GM18907 (cell line): ENCODE measurements around the gene LHX3.

Experiments used
- ATAC-seq: cut with Tn5 transposase; IDR thresholded peaks from one replicate; pipeline ENCODE4 v1.9.1; 2021; ENCODE audit warnings: mild to moderate bottlenecking, moderate library complexity; ENCODE audit not compliant: unreplicated experiment

Gene LHX3

DNA sequence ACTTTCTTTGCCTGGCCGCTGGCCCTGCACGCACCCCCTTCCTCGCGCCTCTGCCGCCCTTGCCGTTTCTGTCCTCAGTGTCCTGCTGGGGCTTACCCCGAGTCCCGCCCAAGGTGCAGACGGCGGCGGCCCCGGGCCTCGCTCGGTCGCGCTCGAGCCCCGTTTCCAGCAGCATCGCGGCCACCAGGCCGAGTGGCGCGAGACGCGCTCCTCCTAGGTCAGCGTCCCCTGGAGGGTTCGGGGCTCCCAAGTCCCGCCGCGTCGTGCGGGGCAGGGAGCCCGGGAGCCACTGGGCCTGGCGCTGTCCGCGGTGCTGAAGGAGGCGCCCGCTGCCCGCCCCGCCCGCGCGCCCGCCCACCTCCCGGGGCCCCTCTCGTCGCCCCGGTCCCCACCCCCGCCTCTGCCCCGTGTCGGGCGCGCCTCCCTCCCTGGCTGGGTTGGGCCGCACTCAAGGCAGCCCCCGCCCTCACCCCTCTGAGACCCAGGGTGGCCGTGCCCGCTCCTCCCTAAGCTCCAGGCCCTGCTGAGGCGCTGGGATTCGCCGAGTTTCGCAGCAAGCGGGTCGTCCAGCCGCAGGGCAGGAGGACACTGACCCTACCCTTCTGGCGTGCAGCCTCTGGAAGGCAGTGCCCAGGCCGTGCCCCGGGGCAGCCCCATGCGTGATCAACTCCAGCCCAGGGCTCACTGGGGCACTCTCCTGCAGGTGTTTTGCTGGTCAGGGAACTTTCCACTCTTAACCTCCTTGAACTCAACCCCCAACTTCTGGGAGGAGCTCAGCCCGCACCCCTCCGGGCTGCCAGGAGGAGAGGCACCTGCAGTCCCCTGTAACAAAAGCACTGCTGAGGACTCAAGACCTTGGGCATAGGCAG, at the start of gene LHX3:
Gene LHX3, minus strand, starts transcription at position 291 of the 869 bp plus-strand sequence. Its CDS starts 116 bp downstream, at position 175.
- ATAC-seq = no peak

DNA sequence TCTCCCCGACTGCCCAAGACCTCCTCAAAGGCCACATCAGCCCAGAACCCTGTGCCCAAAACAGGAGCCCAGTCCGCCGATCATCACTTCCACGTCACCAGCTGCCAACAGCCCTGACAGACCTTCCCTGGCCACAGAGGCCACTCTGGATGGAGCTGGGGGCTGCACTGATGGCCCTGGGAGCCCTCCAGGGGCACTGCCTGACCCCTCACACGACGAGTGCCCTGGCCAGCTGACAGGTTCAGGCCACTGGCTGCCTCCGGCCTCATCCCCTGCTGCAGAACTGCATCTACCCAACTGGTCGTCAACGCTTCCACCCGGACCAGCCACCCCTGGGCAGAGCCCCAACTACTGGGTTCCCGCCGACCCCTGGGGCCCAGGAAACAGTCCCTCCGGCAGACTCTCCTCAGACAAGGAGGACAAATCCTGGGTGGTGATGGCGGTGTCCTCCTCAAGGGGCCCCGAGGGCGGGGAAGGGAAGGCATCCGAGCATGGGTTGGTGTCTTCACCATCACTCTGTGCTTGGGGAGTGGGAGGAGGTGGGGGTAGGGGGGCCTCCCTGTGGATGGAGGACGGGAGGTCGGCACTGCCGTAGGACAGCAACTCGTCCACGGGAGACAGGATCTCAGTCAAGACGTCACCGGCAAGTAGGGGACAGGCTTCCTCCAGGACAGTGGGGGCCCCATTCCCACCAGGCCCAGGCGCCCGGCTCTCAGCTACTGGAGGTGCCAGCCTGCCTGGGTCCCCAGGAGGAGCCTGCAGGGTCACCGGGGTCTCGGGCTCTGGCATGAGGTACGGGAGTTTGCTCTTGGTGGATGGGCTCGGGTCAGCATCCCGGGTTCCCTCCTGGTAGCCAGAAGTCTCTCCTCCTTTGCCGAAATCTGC, 48.6 kb upstream of the LHX3 start:
- no peak for ATAC-seq

DNA sequence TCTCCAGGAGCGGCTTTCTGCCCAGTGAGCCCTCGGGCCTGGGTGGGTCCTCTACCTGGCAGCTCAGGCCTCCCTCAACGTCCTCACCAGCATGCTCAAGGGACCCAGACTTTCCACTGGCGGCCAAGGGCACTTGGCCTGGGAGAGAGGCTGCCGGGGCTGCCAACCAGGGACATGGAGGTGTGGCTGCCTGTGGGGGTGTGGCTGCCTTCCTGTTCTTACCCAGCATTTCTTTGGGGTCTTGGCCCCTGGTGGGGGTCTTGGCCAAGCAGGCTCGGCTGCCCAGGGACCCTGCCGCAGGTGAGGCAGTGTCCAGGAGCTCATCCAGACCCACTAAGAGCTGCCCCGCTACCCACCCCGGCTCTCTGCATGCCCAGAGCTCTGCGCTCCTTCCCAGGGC, 47.9 kb upstream of the LHX3 start:
- no peak for ATAC-seq

DNA sequence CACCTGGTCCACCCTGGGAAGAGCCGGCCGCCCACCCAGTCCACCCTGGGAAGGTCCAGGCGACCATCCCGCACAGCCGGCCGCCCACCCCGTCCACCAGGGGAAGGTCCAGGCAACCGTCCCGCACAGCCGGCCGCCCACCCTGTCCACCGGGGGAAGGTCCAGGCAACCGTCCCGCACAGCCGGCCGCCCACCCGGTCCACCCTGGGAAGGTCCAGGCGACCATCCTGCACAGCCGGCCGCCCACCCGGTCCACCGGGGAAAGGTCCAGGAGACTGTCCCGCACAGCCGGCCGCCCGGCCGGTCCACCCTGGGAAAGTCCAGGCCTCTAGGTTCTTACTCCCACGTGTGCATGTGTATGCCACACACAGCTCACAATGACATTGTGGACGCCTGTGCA, 47.4 kb upstream of the LHX3 start:
- no peak for ATAC-seq

DNA sequence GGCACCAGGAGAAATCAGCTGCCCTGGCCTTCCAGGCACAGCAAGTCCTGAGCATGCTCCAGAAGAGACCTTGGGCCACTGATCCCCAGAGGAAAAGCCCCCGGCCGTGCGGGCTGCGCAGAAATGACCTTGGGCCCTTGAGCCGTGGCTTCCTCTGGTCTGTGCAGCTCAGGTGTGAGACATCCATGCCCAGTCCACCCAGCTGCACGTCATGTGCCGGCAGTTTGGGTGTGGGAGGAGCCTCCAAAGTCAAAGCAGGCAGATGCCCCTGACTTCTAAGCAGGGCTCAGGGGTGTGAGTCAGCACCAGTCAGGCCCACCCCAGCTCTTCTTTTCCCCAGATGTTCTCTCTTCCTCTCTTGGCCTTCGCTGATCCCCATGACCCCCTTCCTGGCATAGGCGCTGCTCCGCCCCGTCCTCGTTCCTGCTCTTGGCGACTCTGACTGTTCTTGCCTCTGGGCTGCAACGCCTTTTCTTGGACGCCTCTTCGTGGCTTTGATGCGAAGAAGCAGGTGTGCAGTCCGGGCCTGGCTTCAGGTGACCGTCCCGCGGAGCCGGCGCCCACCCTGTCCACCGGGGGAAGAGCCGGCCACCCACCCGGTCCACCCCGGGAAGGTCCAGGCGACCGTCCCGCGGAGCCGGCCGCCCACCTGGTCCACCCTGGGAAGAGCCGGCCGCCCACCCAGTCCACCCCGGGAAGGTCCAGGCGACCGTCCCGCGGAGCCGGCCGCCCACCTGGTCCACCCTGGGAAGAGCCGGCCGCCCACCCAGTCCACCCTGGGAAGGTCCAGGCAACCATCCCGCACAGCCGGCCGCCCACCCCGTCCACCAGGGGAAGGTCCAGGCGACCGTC, 46.6 kb upstream of the LHX3 start:
- ATAC-seq = no peak

DNA sequence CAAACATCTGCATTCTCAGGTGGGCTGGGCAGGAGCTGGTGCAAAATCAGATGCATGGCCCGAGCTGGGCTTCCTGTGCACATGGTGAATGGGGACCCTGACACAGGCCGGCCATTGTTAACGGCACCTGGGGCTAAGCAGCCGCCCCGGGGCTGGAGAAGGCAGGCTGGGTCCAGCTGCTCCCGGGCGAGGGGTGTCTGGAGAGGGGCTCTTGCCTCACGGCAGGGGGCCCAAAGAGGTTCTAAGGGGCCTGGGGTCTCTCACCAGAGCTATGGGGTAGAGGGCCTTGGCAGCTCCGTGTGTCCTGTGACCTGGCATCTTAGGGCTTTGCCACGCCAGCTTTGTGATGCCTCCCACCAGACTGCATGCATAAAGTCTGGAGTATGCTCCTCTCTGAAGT, 45.7 kb upstream of the LHX3 start:
- ATAC-seq = no peak

DNA sequence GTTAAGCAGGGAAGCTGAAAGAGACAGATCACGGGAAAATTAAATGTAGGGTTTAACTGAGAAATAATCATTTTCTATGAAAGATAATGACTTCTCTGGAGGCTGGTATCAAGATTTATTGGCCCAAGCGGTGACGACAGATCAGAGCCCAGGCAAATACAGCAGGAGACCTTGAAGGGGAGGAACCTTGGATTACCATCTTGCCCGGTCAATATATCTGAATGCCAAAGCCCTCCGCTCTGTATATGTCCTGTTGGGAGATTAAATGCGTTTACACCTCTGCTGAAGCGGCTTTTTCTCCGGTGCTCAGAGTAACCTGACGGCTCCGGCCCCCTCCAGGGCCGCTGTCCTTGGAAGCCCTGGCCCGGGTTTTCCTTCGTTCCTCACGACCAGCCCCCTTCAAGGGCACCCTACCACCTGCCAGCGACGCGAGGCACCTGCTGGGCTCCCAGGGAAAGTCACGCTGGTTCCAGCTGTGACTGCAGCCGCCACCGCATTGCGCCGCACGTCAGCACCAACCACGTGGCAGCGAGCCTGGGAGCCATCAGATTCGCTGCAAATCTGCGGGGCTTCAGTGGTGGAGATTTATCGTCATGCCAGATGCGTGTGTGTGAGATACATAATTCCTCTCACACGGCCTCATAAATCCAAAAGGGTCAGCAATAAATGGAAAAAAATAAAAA, 45.1 kb upstream of the LHX3 start:
- ATAC-seq = no peak

DNA sequence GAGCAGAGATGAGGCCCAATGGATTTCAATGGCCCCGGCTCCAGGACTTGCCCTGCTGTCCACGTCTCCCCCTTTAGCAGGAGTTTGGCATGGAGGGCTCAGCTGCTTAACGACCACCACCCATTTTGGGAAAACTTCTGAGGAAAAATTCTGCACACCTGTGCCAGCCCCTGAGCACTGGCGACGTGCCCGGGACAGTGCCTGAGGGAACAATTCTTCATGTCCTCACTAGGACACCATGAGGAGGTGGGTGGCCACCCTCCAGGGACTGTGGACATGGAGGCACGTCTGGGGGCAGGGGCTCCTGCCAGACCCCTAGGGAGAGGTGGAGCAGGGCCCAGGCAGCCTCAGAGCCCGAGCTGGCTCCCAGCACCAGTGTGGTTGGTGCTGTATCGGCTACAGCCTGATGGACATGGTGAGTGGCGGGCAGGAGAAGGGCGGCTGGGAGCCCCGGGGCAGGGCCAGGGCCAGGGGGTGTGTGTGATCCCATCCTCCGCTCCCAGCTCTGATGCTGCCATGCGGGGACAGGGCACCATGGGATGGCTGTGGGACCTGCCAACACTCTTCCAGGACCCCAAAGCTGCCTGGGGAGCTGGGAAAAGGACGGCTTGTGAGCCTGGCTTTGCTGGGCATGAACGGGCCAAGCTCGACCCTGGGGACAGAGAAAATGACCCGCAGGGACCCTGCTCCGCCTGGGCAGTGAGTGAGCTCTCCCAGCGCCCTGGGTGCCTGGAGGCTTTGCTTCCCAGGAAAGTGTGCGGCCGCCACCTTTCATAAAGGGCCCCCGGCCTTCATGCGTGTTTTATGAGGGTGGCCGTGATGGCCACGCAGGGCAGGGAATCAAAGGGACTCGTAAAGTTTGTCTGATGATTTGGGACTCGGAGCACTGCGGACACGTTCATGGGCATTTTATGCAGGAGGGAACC, 44.3 kb upstream of the LHX3 start:
- no peak for ATAC-seq

DNA sequence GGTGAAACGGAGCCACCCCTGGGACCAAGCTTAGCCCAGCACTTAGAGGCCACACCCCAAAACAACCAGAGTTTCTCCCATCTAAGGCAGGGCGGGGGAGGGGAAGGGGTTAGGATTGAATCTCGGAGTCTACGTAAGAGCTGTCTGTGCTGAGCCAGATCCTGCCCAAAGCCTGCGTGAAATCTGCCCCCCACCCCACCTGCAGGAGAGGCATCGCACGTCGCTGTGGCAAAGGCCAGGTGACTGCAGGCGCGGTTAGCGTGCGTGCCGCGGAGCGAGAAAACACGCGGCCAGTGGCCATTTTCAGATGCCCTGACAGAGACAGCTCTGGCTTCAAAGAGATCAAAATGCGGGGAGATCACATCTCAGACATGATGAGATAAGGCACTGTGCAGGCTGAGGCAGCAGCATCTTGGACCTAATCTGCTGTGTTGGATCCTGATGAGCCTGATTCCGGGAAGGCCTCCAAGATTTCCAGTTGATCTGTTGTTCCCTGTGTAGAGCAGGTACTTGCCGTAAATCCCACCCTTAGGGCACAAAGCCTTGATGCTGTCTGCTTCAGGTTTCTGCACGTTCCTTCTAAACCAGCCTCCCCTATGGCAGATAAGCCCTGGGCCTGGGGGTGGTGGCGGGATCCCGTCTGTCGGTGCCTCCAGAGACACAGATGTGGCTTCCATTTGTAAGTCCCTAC, 43.2 kb upstream of the LHX3 start:
- ATAC-seq = no peak

DNA sequence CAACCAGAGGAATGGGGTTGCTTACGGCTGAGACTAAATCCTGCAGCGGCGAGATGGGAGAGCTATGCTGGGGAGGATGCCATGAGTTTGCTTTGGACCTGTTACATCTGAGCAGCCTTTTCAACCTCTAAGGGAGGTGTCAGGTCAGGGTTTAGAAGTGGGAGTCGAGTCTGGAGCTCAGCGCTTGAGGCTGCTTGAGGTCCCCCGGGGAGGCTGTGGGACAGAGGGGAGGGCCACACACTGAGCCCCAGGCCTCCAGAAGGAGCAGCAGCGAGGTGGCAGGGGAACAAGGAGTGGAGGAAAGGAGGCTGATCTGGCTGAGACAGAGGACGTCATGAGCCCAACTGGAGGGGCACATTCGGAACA, 42.6 kb upstream of the LHX3 start:
- no peak for ATAC-seq

DNA sequence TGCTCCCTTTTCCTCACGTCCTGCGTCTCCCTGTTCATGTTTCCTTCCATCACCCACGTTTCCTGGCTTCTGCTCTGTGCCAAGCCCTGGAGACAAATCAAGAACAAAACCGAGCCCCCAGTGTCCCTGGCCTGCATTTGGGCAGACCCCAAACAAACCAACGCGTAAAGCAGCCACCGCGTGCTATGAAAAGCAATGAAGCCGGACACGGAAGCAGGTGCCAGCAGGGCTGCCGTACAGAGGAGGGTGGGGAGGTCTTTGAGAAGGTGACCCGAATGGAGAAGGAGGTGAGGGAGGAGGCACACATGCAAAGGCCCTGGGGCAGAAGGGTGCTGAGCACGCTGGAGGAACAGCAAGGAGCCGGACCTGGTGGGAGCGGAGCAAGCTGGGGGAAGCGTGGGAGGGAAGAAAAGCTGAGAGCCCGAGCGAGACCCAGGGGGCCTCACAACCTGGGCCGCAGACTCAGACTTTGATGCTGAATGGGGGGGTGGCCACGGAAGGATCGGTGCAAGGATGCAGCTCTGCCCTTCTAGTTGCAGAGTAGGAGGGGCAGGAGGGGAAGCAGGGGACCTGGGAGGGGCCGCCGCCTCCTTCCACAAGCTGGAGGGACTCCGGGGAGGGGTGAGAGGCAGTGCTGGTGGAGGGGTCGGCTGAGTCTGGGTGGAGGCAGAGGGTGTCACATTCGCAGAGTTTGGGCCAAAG, 42.1 kb upstream of the LHX3 start:
- ATAC-seq = no peak

DNA sequence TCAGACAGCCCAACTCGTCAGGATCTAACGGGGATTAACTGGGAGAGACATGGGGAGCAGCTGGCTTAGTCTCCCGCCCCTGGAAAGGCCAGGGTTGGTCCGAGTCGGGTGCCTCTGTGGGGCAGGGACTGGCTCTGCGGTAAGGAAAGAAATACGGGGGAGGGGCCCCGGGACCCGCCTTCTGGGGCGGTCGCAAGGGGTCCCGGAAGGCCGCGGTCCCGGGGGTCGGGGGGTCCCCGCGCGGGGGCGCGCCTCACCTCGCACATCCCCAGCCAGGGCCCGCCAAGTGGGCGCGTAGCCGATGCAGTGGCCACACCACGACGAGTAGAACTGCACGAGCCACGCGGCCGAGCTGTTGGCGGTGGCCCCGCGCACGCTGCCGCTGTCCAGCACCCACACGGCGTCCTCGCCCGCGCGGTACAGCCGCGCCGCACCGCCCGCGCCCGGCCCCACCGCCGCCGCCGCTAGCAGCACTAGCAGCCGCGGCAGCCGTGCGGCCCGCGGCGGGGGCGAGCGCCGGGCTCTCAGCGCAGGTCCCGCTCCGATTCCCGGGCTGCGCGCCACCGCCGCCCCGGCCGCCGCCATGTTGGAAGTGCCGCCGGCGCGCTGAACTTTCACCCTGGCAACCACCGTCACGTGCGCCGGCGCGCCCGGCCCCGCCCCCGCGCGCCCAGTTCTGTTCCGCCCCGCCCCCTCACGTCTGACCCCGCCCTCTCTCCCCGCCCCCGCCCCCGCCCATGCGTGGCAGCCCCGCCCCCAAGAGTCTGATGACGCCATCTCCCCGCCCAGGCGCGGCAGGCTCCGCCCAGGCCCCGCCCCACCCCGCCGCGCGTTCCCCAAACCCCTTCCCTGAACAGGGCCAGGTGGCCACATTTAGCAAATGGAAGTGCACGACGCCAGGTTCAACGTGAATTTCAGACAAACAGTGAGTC, 40.6 kb upstream of the LHX3 start, which contains the start of gene QSOX2:
Gene QSOX2, minus strand, starts transcription at position 594 of the 932 bp plus-strand sequence. Its CDS starts 9 bp downstream, at position 585.
- ATAC-seq = peak; percentile 48

DNA sequence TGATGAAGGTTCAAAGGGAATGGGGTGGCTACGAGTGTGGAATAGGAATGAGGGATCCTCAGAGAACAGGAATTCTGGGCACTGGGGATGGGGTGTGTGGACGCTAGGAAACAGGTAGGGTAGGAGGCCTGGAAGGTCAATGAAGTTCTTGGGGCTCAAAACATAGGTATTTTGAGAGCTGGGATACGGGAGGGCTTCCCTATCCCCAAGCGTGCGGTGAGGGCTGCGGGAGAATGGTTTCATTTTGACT, 40.0 kb upstream of the LHX3 start:
- no peak for ATAC-seq

DNA sequence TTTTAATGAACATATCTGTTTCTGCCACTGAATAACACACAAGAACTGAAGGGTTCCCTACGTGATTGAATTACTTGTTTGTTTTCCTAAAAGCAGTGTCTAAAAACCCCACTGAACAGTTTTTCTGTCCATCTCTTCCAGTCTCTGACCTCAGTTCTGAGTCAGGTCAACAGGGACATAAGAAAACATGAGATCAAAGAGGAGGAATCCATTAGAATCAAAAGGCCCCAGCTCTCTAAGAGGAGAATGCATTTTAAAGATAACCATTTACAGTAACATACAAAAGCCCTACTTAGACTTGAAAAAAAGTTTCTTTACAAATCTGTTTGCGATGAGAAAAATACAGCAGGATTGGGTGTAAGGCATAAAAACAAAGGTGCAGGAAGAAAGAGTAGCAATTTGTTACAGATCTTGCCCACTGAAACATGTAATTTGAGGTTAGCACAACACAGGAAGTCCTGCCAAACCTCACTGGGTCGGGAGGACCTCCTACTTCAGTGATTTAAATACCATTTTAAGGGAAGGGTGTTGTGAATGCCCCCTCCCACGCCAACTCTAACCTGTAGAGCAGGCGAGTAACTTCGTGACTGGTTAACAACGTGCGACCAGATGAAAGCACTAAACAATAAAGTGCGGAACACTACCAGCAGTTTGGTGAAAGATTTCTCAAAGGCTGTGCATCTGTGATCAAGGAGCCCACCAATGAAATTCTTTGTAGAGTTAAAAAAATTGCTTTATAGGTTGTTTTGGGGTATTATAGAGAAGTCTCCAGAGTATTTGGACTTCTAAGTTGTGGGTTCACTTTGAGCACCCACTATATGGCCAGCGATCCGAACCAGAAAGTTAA, 39.4 kb upstream of the LHX3 start:
- peak; percentile 32 for ATAC-seq

DNA sequence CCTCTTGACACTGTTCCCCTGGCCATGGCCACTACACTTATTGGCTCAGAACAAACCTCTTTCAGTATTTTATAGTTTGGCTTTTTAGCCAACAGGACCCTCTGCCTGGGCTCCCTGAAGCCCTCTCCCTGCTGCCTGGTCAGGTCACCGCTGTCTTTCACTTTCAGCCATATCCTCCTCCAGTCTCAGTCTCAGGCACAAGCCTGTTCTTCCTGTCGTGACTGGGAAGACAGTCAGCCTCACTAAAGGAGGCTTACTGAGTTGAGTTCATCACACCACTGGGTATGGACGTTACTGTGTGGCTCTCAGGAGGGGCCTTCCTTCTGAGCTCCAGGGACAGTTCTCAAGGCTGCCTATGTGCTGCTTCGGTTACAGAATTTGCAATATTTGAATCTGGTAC, 38.7 kb upstream of the LHX3 start:
- no peak for ATAC-seq

DNA sequence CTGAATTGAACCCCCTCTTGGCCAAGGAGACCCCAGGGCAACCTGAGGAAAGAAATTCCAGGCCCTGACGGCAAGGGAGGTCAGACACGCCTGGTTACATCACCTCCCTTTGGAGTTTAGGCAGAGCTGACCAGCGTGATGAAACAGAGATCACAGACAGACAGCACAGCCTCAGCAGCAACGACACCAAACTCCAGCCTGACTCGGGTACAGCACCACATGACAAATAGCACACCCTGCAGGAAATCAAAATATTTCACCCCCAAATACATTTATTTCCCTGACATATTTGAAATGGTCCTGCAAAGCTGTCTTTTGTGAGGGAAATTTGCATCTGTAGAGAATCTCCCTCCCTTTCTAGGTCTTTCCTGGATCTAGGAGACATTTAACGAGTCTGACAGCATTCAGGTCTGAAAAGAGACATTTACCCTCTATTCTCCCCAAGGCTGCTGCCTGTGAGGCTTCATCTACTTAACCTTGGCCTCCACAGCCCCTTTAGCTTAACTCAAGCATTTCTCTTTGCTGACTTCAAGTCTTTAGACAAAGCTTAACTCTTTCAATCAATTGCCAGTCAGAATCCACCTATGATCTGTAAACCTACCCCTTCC, 38.1 kb upstream of the LHX3 start:
- ATAC-seq = no peak
